Adrenal gland (tissue), 12 donors: ENCODE data around the gene LYRM4. TPM values are rescaled to one million over a fixed set of nuclear protein-coding genes. Genes with fewer than 3 reads are reported as not detected.

Experiments
- DNase-seq, 7 donors: peaks; one replicate each; pipeline ENCODE4 v3.0.0-alpha.2; 2019 to 2020
- H3K27ac ChIP-seq, 5 donors: fragments of 200-600 bp; sonication (generic) in 4 of 5; 1 replicate in 3 of 5; 2 replicates in 2 of 5; pipeline versions ENCODE4 v1.5.1 to v1.8.0; 2016 to 2020; ENCODE audit warnings: mild to moderate bottlenecking in 1 of 5
- H3K27me3 ChIP-seq: fragments of 200-600 bp; 2 replicates; pipeline ENCODE4 v1.8.0; 2021
- H3K36me3 ChIP-seq, 2 donors: fragments of 200-600 bp; replicated peaks in 1 of 2; 1 replicate in 1 of 2; 2 replicates in 1 of 2; pipeline versions ENCODE4 v1.5.1 to v1.8.0; 2018 to 2022
- H3K4me1 ChIP-seq, 2 donors: fragments of 200-600 bp; replicated peaks in 1 of 2; 1 replicate in 1 of 2; 2 replicates in 1 of 2; pipeline versions ENCODE4 v1.5.1 to v1.8.0; 2018 to 2021
- H3K4me3 ChIP-seq, 4 donors: fragments of 200-600 bp; sonication (generic) in 3 of 4; one replicate each; pipeline ENCODE4 v1.5.1; 2016 to 2018
- H3K9me3 ChIP-seq, 3 donors: fragments of 200-600 bp; sonication (generic) in 1 of 3; replicated peaks in 1 of 3; 1 replicate in 2 of 3; 2 replicates in 1 of 3; pipeline versions ENCODE4 v1.5.1 to v1.8.0; 2016 to 2021
- CTCF ChIP-seq, 6 experiments: fragments of 450-650 bp in 4 of 6; fragments of 200-600 bp in 2 of 6; sonication (generic) in 1 of 6; IDR thresholded peaks; 1 replicate in 5 of 6; 2 replicates in 1 of 6; pipeline versions ENCODE4 v1.5.1 to v1.8.0; 2016 to 2021; ENCODE audit warnings: antibody characterized with exemption in 6 of 6, mild to moderate bottlenecking in 2 of 6, moderate library complexity in 1 of 6
- POLR2A ChIP-seq, 2 donors: fragments of 450-650 bp; IDR thresholded peaks; one replicate each; pipeline ENCODE4 v1.6.1; 2017; ENCODE audit warnings: antibody characterized with exemption in 2 of 2, mild to moderate bottlenecking in 2 of 2, moderate library complexity in 1 of 2
- WGBS, 4 donors: extraction: QIAGEN DNeasy Blood & Tissue Kit in 2 of 4; methylation state at CpG; one replicate each; pipeline versions ENCODE4 v1.1.5 to v1.1.7; 2013 to 2017; 5-methylcytosine and 5-hydroxymethylcytosine counted together
- intact Hi-C, 2 donors: fragments of 100-400 bp; cut with DNase I; formaldehyde crosslinking; loops; one replicate each; pipeline versions ENCODE4 v1.14.1 to v1.15.0; 2022 to 2023
- polyA plus RNA-seq, 3 donors: library from polyadenylated mRNA; stranded (reverse); fragments of 200-250 nt in 2 of 3; fragments of 350-450 nt in 1 of 3; fragmentation: Illumina TruSeq in 1 of 3; extraction: RNeasy Lipid Tissue Mini Kit (QIAGEN cat#74804) in 1 of 3; gene quantifications; one replicate each; pipeline ENCODE4 v1.2.3, GENCODE V29; 2013 to 2014
- total RNA-seq, 9 donors: library from RNA; depleted of rRNA in 4 of 9; stranded (reverse); fragments of >200 nt in 4 of 9; fragments of 120-200 nt in 1 of 9; fragmentation: NEBNext Ultra II Directional in 1 of 9; extraction: Animal tissue kit (Norgen Biotek cat#: 25700) in 1 of 9; gene quantifications; one replicate each; pipeline versions ENCODE4 v1.1.0 to v1.2.4, GENCODE V29; 2013 to 2023
- donor health status: healthy with polysubstance abuse.
- donor health status: Bipolar disorder and iron deficiency.
- donor health status: DM: yes; HTN: yes; CAD: no.
- donor health status: DM: no; HTN: no; CAD: no.
- donor health status: DM: no; HTN: no; CAD: no.
- donor health status: DM: yes; HTN: yes; CAD: no.

The LYRM4 gene
- total and polyA plus RNA-seq, 12 donors = 16.1 to 65.1 (median 29.9) TPM

GRCh38 chr6:5259428-5259827 is 1.3 kb downstream of the LYRM4 start:
- Histone ChIP-seq H3K9me3 (no peaks in the 10 kb centered on the region), H3K27ac (no peak overlapping the region), H3K36me3 (no peaks in the 10 kb centered on the region), H3K27me3 (no peaks in the 10 kb centered on the region), H3K4me3 (no peak overlapping the region), H3K4me1 (peaks cover 8 to 19% of the 10 kb centered on the region in 2 donors)
- DNase-seq = no peak
- TF ChIP-seq POLR2A (IDR thresholded peaks at IDR 0.05) = no peak
- TF ChIP-seq CTCF (IDR thresholded peaks at IDR 0.05) = no peak
- intact Hi-C loops = no loop called here
- 60 to 84% (median 80%) methylated on average over 2 to 3 of the region's 3 CpGs for WGBS, 4 donors

- intact Hi-C loops = no loop called here
- Histone ChIP-seq H3K4me1 (peaks cover 8 to 14% of the 10 kb centered on the region in 2 donors), H3K4me3 (no peak overlapping the region), H3K9me3 (no peaks in the 10 kb centered on the region), H3K36me3 (no peaks in the 10 kb centered on the region), H3K27ac (no peak overlapping the region), H3K27me3 (no peaks in the 10 kb centered on the region)
- WGBS, 4 donors = 96 to 99% (median 98%) methylated on average over 8 of the region's 8 CpGs
- DNase-seq = no peak
- TF ChIP-seq CTCF (IDR thresholded peaks at IDR 0.05) (no peak), POLR2A (IDR thresholded peaks at IDR 0.05) (no peak)
Observed at GRCh38 chr6:5257400-5257799, 3.4 kb downstream of the LYRM4 start.

GRCh38 chr6:5256952-5257351 is 3.8 kb downstream of the LYRM4 start:
- intact Hi-C loops = no loop called here
- H3K27me3 ChIP-seq = no peaks in the 10 kb centered on the region
- no peaks in the 10 kb centered on the region for H3K36me3 ChIP-seq
- peaks cover 5 to 9% of the 10 kb centered on the region in 2 donors for H3K4me1 ChIP-seq
- no peak for TF ChIP-seq POLR2A (IDR thresholded peaks at IDR 0.05)
- TF ChIP-seq CTCF (IDR thresholded peaks at IDR 0.05) = no peak
- 70 to 74% (median 71%) methylated on average over 3 of the region's 3 CpGs for WGBS, 4 donors
- no peaks in the 10 kb centered on the region for H3K9me3 ChIP-seq
- no peak overlapping the region for H3K27ac ChIP-seq
- no peak for DNase-seq
- no peak overlapping the region for H3K4me3 ChIP-seq

GRCh38 chr6:5250911-5251310 is 9.8 kb downstream of the LYRM4 start:
- WGBS, 4 donors = 89% methylated on average over 4 of the region's 4 CpGs
- H3K27ac ChIP-seq = no peak overlapping the region
- TF ChIP-seq CTCF (IDR thresholded peaks at IDR 0.05) (no peak), POLR2A (IDR thresholded peaks at IDR 0.05) (no peak)
- DNase-seq = no peak
- no peak overlapping the region for H3K4me3 ChIP-seq
- no peaks in the 10 kb centered on the region for H3K36me3 ChIP-seq
- intact Hi-C loops = no loop called here
- no peaks in the 10 kb centered on the region for H3K9me3 ChIP-seq
- H3K4me1 ChIP-seq = peaks cover 21 to 23% of the 10 kb centered on the region in 2 donors
- no peaks in the 10 kb centered on the region for H3K27me3 ChIP-seq
